ENCODE results near the gene ZNF737. TPM values are rescaled to one million over a fixed set of nuclear protein-coding genes. Genes with fewer than 3 reads are reported as not detected.

The ZNF737 gene
- 10 to 100 TPM in 1 of 4 donors, 1 to 10 TPM in 3; 7.5 to 13.0 (median 7.9) TPM for total RNA-seq

DNA sequence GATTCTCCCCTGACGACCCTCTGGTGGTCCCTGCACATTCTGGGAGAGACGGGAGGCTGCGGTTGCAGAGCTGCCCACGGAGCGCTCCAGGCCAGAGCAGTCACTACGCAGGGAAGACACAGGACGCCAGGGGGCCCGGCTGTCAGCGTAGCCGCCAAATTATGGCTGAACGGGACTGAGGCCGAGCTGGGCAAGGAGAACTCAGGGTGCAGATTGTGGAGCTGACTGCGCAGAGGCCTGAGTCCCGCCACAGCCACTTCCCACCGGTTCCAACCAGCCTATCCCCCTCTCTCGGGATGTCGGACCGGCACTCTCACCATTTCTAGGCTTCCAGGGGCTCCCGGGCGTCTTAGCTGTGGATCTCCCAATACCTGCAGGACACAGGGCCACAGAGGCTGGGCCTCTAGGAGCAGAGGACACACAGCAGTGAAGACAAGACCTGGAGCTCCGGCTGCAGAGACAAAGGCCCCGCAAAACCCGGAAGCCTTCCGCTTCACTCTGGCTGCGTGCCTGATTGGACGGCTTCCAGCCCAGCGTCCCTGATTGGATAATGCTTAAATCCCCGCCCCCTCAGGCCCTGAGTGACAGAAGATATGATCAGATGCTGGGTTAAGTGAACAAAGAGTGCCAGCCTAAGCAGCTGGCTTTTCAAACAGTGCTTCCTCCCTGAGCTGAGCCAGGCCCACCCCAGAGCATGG is at the start of gene ZNF737:
Gene ZNF737, minus strand, starts transcription at position 461 of the 698 bp plus-strand sequence. Its CDS starts 141 bp downstream, at position 320.
- TF ChIP-seq, protein P1, sequence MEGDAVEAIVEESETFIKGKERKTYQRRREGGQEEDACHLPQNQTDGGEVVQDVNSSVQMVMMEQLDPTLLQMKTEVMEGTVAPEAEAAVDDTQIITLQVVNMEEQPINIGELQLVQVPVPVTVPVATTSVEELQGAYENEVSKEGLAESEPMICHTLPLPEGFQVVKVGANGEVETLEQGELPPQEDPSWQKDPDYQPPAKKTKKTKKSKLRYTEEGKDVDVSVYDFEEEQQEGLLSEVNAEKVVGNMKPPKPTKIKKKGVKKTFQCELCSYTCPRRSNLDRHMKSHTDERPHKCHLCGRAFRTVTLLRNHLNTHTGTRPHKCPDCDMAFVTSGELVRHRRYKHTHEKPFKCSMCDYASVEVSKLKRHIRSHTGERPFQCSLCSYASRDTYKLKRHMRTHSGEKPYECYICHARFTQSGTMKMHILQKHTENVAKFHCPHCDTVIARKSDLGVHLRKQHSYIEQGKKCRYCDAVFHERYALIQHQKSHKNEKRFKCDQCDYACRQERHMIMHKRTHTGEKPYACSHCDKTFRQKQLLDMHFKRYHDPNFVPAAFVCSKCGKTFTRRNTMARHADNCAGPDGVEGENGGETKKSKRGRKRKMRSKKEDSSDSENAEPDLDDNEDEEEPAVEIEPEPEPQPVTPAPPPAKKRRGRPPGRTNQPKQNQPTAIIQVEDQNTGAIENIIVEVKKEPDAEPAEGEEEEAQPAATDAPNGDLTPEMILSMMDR (IDR thresholded peaks at IDR 0.05; ENCODE audit: low read depth): no peak

DNA sequence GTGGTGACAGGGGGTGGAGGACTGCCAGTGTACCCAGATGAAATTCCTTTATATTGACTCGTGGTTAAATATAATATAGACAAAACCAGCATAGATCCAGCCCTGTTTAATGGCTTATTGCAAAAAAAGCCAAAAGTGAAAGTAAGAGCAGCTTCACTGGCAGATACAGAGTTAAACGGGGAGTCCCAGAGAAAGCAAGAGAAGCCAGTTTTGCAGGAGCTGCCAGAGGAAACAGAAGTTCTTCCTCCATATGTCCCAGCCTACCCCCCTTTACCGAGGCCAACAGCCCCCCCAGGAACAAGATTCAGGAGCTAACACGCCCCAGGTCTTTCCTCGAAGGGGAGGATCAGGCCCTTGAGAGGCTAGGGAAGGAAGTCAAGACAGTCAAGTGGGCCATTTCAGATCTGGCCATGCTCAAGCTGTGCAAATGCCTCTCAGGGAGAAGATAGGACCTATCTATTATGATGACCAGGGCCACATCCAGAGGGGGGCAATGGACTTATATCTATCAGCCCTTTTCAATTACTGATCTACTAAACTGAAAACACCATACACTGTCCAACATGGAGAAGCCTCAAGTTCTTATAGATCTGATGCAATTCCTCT is 47.2 kb upstream of the ZNF737 start:
- TF ChIP-seq, protein P1 (IDR thresholded peaks at IDR 0.05; ENCODE audit: low read depth): no peak

DNA sequence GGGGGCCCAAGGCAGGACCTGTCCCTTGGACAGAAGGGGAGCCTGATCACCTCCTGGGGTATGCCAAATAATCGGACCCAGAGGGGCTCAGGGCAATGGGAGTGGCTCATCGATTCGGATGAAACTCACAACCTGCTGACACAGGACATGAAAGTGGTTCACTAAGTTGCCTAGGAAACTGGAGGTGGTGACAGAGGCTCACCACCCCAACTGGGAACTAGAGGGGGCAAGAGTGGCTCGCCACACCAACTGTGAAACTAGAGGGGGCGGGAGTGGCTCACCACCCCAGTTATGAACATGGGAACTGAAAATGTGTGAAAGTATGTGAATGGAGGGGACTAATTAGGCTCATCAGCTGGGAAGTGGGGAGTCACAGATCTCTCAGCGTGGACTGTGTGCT is 46.3 kb upstream of the ZNF737 start:
- TF ChIP-seq, protein P1 (IDR thresholded peaks at IDR 0.05; ENCODE audit: low read depth): no peak

DNA sequence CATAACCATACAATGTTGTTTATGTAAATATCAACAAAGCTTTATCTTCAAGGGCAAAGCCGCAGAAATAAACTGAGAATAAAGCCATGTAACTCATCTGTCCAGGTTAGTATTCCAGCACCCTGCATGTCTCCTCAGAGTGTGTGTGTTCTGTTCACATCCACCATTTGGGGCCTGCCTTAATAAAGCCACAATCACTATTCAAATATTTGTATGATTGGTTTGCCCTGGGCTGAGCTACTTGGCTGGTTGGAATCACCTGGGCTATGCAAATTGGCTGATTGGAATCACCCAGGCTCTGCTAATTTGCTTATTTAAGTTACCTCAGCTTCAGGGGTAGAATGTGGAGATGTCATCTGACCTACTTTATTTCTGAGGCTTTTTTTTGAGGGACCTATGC is 42.4 kb upstream of the ZNF737 start:
- TF ChIP-seq, protein P1 (IDR thresholded peaks at IDR 0.05; ENCODE audit: low read depth): no peak

DNA sequence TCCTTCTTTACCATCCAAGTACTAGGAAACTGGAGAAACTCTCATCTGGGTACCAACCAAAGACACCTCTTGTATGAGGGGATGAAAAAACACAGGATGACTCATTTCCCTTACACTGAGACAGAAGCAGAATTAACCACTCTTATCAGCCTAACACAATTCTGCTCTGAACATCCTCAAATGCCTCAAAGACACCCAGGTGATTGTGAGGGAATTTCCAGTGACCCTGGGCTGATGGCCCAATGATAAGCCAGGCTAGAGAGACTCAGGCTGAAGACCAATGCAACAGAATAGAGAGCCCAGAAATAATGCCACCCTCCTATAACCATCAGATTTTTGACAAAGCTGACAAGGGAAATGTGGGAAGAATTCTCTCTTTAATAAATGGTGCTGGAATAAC is 7.0 kb downstream of the ZNF737 start:
- TF ChIP-seq, protein P1 (IDR thresholded peaks at IDR 0.05; ENCODE audit: low read depth): no peak

DNA sequence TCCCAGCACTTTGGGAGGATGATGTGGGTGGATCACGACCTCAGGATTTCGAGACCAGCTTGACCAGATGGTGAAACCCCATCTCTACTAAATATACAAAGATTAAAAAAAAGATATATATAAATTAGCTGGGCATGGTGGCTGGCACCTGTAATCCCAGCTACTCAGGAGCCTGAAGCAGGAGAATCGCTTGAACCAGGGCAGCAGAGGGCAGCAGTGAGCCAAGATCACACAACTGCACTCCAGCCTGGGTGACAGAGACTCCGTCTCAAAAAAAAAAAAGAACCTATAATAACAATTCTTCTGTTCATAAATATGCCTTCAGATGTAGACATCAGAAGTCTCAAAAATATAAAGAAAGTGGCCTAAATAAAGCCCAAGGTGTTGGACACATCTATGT is 7.6 kb downstream of the ZNF737 start:
- TF ChIP-seq, protein P1 (IDR thresholded peaks at IDR 0.05; ENCODE audit: low read depth): no peak

DNA sequence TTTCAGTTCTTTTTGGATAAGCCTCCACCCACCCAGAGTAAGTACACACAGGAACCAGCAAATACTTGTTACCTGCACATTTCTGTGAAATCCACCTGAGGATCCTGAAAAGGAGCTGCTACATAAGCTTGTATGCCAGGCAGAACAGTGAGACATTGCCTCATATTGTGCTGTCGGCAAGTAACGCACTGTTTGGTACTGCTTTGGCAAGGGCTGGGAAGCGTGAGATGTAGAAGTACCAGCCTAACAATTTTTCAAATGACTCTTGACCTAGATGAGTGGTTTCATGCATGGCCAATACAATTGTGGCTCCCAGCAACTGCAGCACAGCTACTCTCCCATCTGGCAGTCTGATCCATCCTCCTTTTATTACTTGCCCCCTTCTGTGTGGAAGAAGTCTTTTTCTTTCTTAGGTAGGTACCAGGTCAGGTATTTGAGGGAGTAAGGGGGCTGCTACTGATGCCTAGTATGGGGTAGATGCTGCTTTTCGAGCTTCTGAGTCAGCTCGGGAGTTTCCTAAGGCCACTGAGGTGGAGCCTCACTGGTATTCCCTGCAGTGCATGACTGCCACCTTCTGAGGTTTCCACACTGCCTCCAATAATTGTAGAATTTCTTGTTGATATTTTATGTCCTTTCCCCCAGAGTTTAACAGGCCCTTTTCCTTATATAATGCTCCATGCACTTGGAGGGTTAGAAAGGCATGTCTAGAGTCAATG is 52.2 kb downstream of the ZNF737 start:
- TF ChIP-seq, protein P1 (IDR thresholded peaks at IDR 0.05; ENCODE audit: low read depth): no peak

All from subcutaneous adipose tissue (tissue), 4 donors.